ENCODE results near the gene INO80B. TPM values are rescaled to one million over a fixed set of nuclear protein-coding genes. Genes with fewer than 3 reads are reported as not detected.

The INO80B gene
- total RNA-seq: 10 to 100 TPM in 3 of 4 donors, 1 to 10 TPM in 1; 4.6 to 26.5 (median 14.9) TPM

GRCh38 chr2:74454654-74455511 lies at the start of gene INO80B:
TSS of gene INO80B (plus strand) at chr2:74455087. CDS start at chr2:74455117, 30 bp downstream.
- DNase-seq (ENCODE audit: low spot score) (peak; percentile 82), ATAC-seq (ENCODE audit: low FRiP score) (peak; percentile 78)
- TF ChIP-seq, protein P1, sequence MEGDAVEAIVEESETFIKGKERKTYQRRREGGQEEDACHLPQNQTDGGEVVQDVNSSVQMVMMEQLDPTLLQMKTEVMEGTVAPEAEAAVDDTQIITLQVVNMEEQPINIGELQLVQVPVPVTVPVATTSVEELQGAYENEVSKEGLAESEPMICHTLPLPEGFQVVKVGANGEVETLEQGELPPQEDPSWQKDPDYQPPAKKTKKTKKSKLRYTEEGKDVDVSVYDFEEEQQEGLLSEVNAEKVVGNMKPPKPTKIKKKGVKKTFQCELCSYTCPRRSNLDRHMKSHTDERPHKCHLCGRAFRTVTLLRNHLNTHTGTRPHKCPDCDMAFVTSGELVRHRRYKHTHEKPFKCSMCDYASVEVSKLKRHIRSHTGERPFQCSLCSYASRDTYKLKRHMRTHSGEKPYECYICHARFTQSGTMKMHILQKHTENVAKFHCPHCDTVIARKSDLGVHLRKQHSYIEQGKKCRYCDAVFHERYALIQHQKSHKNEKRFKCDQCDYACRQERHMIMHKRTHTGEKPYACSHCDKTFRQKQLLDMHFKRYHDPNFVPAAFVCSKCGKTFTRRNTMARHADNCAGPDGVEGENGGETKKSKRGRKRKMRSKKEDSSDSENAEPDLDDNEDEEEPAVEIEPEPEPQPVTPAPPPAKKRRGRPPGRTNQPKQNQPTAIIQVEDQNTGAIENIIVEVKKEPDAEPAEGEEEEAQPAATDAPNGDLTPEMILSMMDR (IDR thresholded peaks at IDR 0.05): no peak

- ATAC-seq (ENCODE audit: low FRiP score) (no peak), DNase-seq (ENCODE audit: low spot score) (no peak)
- TF ChIP-seq, protein P1 (IDR thresholded peaks at IDR 0.05): no peak
Measured at GRCh38 chr2:74406035-74406434, 48.9 kb upstream of the INO80B start.

- TF ChIP-seq, protein P1 (IDR thresholded peaks at IDR 0.05): no peak
- DNase-seq (ENCODE audit: low spot score) (no peak), ATAC-seq (ENCODE audit: low FRiP score) (no peak)
Measured at GRCh38 chr2:74407682-74408081, 47.2 kb upstream of the INO80B start.

DNA sequence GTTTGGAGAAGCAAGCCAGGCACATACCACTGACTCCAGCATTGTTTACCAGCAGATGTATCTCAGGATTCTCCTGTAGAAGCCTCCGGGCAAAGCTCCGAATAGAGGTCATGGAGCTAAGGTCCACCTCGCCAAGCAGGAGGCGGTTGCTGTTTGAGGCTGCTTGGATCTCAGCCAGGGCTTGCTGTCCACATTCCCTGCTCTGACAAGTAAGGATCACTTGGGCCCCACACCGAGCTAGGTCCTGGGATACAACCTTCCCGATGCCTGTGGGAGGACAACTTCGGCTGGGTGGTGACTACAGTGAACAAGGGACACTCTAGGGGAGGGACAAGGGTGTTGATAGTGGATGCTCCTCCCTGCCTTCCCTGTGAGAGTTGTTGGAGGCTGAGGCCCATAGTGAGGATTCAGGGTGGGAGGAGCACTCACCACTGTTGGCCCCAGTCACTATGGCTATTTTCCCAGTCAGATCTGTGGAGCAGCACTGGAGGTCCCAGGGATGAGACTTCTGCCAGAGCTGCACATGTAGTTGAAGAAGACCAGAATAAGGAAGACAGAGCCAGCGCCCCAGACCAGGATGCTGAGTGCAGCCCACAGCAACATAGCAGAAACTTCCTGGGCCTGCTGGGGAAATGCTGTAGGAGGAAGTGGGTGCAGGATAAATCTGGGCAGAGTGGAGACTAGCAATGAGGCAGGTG lies 41.7 kb upstream of the INO80B start:
- DNase-seq (ENCODE audit: low spot score): no peak
- TF ChIP-seq, protein P1 (IDR thresholded peaks at IDR 0.05): no peak
- ATAC-seq (ENCODE audit: low FRiP score): no peak

DNA sequence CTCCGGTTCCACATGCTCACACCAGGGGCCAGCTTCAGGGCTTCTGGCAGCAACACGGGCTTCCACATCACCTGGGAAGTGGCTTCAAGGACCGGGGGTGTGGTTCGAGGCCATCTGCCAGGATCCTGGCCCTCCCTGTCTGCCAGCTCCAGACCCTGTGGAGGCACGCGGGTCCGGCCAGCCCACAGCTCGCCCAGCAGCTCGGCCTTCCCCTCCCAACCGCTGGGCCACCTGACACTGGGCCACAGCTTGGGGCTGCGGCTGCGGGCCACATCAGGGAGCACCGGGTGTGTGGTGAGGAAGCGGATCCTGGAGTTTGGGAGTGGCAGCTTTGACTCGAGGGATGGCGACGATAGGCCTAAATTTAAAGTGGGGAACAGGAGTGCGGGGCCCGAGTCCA lies 40.4 kb upstream of the INO80B start:
- no peak for ATAC-seq (ENCODE audit: low FRiP score)

GRCh38 chr2:74414881-74415761 lies 39.8 kb upstream of the INO80B start:
- TF ChIP-seq, protein P1 (IDR thresholded peaks at IDR 0.05): no peak
- DNase-seq (ENCODE audit: low spot score) (no peak), ATAC-seq (ENCODE audit: low FRiP score) (peak; percentile 76)

More for the DNA sequence above, 40.4 kb upstream of the INO80B start:
- TF ChIP-seq, protein P1 (IDR thresholded peaks at IDR 0.05): no peak
- no peak for DNase-seq (ENCODE audit: low spot score)

Data from omental fat pad (tissue), 4 donors.